GM19035 (cell line): ENCODE data around the gene EFHC1.
"Not testable (repeated sequence)": the region's sequence is repeated elsewhere in the genome, so short reads cannot be mapped to it uniquely, and the experiment has no call there.

ENCODE experiments used
- ATAC-seq: cut with Tn5 transposase; IDR thresholded peaks from one replicate; pipeline ENCODE4 v1.9.1; 2021; ENCODE audit not compliant: unreplicated experiment

The EFHC1 gene

DNA sequence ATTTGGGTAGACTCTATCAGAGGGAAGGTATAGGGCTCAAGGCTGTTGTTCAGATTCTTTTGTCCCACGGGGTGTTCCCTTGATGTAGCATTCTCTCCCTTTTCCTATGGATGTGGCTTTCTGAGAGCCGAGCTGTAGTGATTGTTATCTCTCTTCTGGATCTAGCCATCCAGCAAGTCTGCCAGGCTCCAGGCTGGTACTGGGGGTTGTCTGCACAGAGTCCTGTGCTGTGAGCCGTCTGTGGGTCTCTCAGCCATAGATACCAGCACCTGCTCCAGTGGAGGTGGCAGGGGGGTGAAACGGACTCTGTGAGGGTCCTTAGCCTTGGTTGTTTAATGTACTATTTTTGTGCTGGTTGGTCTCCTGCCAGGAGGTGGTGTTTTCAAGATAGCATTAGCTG lies 13.2 kb downstream of the EFHC1 start:
- ATAC-seq = not testable (repeated sequence)

DNA sequence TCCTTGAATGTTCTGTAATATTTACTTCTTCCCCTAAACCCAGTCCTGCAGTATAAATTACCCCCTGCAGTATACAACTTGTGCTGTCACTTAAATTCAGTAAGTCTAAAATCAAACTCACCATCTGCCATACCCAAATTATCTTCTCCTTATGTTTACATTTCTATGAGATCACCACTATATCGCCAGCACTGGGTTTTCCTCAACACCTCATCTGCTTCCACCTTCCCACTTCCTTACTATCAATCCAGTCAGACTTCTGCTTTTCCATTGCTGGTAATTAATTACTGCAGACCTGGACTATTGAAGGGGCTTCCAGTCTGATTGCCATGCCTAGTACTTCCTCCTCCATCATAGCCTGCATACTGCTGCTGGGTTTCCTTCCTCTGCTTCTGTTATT lies 15.2 kb downstream of the EFHC1 start:
- no peak for ATAC-seq

DNA sequence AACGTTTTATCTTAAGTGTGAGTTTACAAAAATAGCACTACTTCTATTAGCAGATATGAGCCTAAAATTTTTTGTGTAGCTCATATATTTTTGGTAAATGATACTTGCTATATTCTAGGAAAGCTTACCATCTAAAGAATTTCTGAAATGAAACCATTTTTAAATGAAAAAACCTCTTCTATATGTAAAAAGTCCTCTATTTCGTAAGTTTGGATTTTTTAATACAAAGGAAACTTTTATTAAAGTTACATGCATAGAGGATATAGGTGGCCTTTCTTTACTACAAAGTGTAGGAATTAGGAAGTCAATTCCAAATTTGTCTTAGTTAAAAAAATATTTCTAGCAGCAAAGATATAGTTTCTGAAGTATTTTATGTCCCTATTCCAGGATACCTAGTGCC lies 18.8 kb downstream of the EFHC1 start:
- ATAC-seq = no peak

GRCh38 chr6:52454556-52454955 lies 34.4 kb downstream of the EFHC1 start:
- ATAC-seq = no peak

DNA sequence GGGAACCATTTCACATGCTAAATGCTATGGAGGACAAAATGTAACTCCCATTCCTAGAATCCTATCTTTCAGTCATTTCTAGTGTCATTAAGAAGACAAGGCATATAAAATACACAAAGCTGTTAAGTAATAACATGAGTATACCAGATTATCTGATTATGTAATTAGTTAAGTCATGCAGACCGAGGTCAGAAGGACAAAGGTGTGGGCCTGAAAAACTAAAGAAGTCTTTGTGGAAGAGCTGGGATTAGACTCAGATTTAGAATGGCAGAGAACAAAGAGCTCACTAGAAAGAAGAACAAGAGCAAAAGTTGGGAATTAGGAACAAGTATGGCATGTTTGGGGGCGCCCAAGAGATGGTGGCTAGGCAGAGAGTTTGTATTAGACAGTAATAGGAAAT lies 37.0 kb downstream of the EFHC1 start:
- no peak for ATAC-seq

DNA sequence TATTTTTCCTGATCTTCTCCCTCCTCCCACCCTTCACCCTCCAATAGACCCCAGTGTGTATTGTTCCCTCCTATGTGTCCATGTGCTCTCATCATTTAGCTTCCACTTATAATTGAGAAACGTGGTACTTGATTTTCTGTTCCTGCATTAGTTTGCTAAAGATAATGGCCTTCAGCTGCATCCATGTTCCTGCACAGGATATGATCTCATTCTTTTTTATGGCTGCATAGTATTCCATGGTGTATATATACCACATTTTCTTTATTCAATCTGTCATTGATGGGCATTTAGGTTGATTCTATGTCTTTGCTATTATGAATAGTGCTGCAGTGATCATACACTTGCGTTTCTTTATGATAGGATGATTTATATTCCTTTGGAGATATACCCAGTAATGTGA lies 41.1 kb downstream of the EFHC1 start:
- not testable (repeated sequence) for ATAC-seq

DNA sequence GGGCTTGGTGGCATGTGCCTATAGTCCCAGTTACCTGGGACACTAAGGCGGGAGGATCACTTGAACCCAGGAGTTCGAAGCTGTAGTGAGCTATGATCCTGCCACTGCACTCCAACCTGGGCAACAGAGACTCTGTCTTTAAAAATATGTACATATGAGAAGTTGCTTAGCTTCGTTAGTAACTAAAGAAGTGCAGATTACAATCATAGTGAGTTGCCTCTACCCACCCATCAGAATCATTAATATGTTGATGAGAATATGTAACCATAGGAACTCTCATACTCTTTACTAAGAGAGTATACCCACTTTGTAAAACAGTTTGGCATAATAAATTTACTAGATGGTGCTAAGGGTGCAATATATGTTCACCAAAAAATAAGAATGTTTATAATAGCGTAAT lies 54.0 kb downstream of the EFHC1 start:
- ATAC-seq = no peak

DNA sequence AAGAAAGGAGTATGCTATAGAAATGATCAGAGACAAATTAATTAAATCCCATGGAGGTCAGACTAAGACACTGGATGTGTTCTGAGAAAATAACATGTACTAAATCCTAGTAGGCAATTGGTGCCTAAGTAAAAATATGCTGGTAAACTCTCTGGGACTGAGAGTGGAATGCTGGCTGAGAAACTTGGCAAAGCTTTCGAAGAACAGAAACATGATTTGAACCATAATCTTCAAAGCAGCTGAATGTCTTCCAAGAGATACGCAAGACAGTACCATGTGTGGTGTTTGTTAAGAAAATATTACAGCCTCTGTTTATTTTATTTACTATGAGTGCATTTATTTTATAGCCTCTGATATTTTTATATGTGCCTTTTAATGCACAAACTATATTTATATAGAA lies 55.2 kb downstream of the EFHC1 start:
- no peak for ATAC-seq

DNA sequence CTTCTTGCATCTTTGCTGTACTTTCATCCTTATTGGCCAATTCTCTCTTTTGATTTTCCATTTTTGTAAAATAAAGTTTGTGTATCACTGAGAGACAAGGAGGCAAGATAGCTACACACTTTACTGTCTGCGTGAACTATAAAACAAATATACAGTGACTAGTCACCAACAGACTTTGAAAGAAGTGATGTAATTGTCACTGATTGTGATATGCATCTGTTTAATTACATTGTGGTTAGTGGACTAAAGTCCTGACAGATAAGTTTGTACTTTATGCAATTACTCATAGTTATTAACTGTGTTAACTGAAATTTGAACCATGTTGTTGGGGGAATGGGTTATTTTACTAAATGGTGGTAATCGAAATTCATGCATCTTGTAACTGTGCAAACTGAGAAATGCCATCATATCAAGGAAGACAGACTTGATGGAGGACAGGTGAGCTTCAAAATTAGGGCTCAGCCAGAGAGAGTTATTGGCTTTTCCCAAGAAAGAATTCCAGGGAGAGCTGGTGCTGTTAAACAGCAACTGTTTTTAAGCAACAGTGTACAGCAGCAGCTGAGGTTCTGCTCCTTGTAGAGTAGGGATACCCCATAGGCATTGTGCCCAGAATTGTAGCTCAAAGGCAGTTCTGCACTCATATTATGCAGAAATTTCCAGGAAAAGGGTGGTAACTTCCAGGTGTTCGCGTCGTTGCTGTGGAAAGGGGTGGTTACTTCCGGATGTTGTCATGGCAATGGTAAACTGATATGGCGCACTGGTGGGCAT lies 62.9 kb downstream of the EFHC1 start:
- no peak for ATAC-seq

DNA sequence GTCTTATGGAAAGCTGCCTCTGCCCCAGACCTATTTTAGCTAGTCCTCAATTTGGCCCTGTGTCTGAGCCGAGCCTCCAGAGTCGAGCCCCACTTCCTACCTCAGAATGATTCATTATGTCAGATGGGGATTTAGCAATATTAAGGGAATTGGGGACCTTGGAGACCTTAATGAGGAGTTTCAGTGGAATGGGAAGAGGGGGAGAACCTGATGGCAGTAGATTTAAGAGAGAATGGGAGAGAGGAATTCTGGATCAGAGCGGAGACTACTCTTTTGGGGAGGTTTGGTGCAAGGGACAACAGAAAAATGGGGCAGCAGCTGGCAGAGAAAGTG lies 63.5 kb downstream of the EFHC1 start:
- ATAC-seq = no peak

- ATAC-seq = no peak
Measured at GRCh38 chr6:52489881-52490280, 69.7 kb downstream of the EFHC1 start.

DNA sequence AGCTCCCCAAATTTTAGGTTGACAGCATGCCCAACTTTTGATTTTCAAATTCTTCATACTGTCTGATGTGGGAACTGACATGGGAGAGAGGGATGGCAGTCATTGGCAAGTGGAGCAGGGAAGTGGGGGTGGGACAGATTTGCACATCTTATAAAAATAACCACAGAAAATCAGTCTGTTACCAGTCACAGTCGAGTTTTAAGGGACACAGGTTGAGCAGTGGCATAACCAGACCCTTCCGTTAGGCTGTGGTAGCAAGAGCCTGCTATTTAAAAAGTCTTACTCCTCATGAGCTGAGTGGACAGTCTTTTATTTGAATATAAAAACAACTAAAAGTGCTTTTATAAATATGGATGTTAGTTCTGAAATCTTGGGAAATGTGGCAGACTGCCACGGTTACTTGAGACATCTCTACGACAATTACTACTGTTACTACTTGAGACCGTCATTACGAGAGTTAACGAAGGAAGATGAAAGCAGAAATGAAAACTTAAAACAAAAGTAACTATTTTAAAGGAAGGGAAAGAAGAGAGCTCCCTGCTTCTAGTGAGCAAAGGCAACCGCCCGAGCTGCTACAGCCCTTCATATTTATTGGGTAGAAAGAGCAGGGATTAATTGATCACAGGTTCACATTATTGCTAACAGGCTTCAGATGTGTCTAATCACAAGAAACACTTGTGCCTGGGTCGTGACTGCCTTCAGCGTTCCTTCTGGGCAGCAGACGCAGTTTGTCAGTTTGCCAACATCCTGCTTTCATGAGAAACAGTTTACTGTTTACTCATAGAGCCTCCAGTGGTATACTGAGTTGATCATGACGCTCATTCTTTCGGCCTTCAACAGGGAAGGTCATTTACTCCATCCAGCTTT lies 71.3 kb downstream of the EFHC1 start:
- peak; percentile 66 for ATAC-seq

- no peak for ATAC-seq
Measured at GRCh38 chr6:52493669-52494068, 73.5 kb downstream of the EFHC1 start.

- ATAC-seq = no peak
Measured at GRCh38 chr6:52494298-52495072, 74.3 kb downstream of the EFHC1 start.

- no peak for ATAC-seq
Measured at GRCh38 chr6:52495922-52496321, 75.8 kb downstream of the EFHC1 start.

- ATAC-seq = no peak
Measured at GRCh38 chr6:52496631-52497030, 76.5 kb downstream of the EFHC1 start.

DNA sequence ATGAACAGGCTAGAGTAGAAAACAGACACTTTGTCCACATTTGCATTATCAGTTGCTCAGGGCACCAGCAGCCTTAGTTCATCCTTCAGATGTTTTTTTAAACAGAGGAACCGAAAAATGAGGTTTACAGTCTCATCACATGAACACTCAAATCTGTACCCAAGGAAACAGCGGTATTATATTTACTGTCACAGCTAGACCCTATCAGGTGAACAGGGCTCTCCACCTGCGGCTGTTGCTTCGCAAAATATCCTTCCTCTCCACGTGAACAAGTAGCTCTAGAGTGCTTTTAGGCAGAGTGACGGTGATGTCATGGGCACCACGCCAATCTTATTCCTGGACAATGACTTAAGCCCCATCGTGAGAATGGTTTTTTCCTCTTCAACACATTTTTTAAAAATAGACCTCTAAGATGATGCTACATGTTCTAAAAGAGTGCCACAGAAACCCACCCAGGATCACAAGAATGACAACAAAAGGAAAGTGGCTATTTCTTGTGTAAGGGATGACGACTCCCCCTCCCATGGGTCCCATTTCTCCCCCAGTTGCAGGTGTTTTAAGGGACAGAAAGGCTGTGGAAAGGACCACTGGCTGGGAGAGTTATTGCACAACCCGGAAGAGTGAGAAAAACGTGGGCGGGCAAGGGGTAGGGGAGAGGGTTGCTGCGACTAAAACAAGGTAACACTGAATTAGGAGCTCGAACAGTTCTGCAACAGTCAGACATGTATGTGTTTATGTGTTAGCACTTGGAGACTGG lies 77.7 kb downstream of the EFHC1 start:
- ATAC-seq = peak; percentile 87

DNA sequence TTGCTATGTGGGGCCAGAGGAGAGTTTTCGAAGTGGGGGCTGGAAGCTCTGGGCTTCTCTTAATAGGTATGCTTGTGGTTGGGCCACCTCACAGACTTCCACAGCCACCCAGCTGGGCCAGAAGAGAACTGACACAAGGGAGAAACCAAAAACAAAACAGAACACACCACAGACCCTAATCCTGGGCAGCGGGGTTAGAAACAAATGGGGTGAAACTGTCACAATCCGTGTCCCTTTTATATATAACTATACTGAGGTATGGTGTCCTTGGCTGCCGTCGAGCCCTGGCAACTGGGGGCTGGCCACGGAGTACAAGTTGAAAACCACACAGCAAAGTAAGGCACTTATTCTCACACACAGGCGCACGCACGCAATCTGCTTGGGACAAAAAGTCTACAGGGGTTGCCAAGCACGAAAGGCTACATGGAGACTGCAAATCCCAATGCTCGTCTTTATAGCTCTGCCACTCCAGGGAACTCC lies 78.4 kb downstream of the EFHC1 start:
- ATAC-seq = peak; percentile 49

- no peak for ATAC-seq
Measured at GRCh38 chr6:52499026-52499425, 78.9 kb downstream of the EFHC1 start.

GRCh38 chr6:52499681-52500236 lies 79.6 kb downstream of the EFHC1 start:
- ATAC-seq = no peak
